Activated CD8-positive, alpha-beta T cell treated with anti-CD3 and anti-CD28 coated beads for 36 hours (primary cell): ENCODE measurements around the gene PRR3. TPM values are rescaled to one million over a fixed set of nuclear protein-coding genes. Genes with fewer than 3 reads are reported as not detected.

Experiments used
- ATAC-seq: fragments of 200-7000 bp; cut with Tn5 transposase; one replicate; pipeline ENCODE4 v1.10.0; 2021; ENCODE audit warnings: mild to moderate bottlenecking, moderate library complexity
- CTCF ChIA-PET: fragments of 350-600 bp; sonication (Branson Sonifier 250); formaldehyde crosslinking; loops from one replicate; lab custom pipeline; 2021; ENCODE audit warnings: antibody characterized with exemption; lab: Charles Lee
- POLR2A ChIA-PET: fragments of 350-600 bp; sonication (Branson Sonifier 250); formaldehyde crosslinking; loops from one replicate; lab custom pipeline; 2021; ENCODE audit warnings: antibody characterized with exemption; lab: Charles Lee
- DNase-seq: peaks from one replicate; pipeline ENCODE4 v3.0.0-alpha.2; 2020
- H3K27ac Mint-ChIP-seq: one replicate; pipeline ENCODE4 v1.8.0; 2021; ENCODE audit warnings: mild to moderate bottlenecking, mixed read lengths
- H3K27me3 Mint-ChIP-seq: one replicate; pipeline ENCODE4 v1.8.0; 2021; ENCODE audit warnings: mixed read lengths
- H3K36me3 Mint-ChIP-seq: one replicate; pipeline ENCODE4 v1.8.0; 2021; ENCODE audit warnings: low read depth, mixed read lengths
- H3K4me1 Mint-ChIP-seq: one replicate; pipeline ENCODE4 v1.8.0; 2021; ENCODE audit warnings: low read depth, mixed read lengths
- H3K4me3 Mint-ChIP-seq: one replicate; pipeline ENCODE4 v1.8.0; 2021; ENCODE audit warnings: mild to moderate bottlenecking, moderate library complexity, mixed read lengths
- H3K9me3 Mint-ChIP-seq: one replicate; pipeline ENCODE4 v1.8.0; 2021; ENCODE audit warnings: mixed read lengths
- CTCF ChIP-seq: fragments of 200-600 bp; IDR thresholded peaks from one replicate; pipeline ENCODE4 v1.8.0; 2022; ENCODE audit warnings: antibody characterized with exemption, mild to moderate bottlenecking
- intact Hi-C: fragments of 100-400 bp; cut with micrococcal nuclease; formaldehyde crosslinking; loops from one replicate; pipeline ENCODE4 v1.10.0; 2022
- microRNA-seq: library from miRNA; unstranded; fragments of <30 nt; microRNA quantifications from one replicate; pipeline ENCODE4 v1.2.0, GENCODE V29; 2022; ENCODE audit warnings: borderline microRNAs expressed, borderline replicate concordance
- total RNA-seq, 2 experiments: library from RNA; stranded (reverse); gene quantifications; one replicate each; pipeline ENCODE4 v1.2.3, GENCODE V29; 2021

Gene PRR3
- total RNA-seq, 2 experiments from 2014 or later = 23.0 to 24.6 TPM

GRCh38 chr6:30611150-30611855, 54.2 kb downstream of the PRR3 start:
- no peak for TF ChIP-seq CTCF
- CTCF ChIA-PET = interaction anchor here (0.9 to 4.7 kb wide), 8 partner anchors 13 to 158 kb away, joined by 3 to 50 read pairs (median 8); no protein-coding TSS in a partner anchor
- Mint-ChIP-seq H3K36me3 (peaks cover 88% of the 10 kb centered on the region), H3K27ac (peak overlapping the region; percentile 98), H3K4me1 (peaks cover 60% of the 10 kb centered on the region), H3K9me3 (no peaks in the 10 kb centered on the region), H3K4me3 (no peak overlapping the region), H3K27me3 (no peaks in the 10 kb centered on the region)
- ATAC-seq = no peak
- POLR2A ChIA-PET = interaction anchor here (1.0 to 4.8 kb wide), 12 partner anchors 8 to 116 kb away, joined by 3 to 121 read pairs (median 5); no protein-coding TSS in a partner anchor
- no peak for DNase-seq
- intact Hi-C loops = no loop called here

GRCh38 chr6:30611856-30612194, 54.7 kb downstream of the PRR3 start:
- no peak for DNase-seq
- no peaks in the 10 kb centered on the region for H3K9me3 Mint-ChIP-seq
- peak overlapping the region; percentile 98 for H3K27ac Mint-ChIP-seq
- no peak for ATAC-seq
- intact Hi-C loops = no loop called here
- no peak overlapping the region for H3K4me3 Mint-ChIP-seq
- no peak for TF ChIP-seq CTCF
- no peaks in the 10 kb centered on the region for H3K27me3 Mint-ChIP-seq
- ChIA-PET CTCF (interaction anchor here (0.9 to 4.7 kb wide), 9 partner anchors 7 to 476 kb away, joined by 3 to 50 read pairs (median 6); no protein-coding TSS in a partner anchor), POLR2A (interaction anchor here (0.5 to 5.3 kb wide), 8 partner anchors 11 to 120 kb away, joined by 3 to 121 read pairs (median 17); partner anchors contain the start of gene TUBB)
- peaks cover 88% of the 10 kb centered on the region for H3K36me3 Mint-ChIP-seq
- peaks cover 59% of the 10 kb centered on the region for H3K4me1 Mint-ChIP-seq

GRCh38 chr6:30612213-30612612, 55.1 kb downstream of the PRR3 start:
- ATAC-seq (no peak), DNase-seq (no peak)
- H3K27ac Mint-ChIP-seq = peak overlapping the region; percentile 98
- no peak overlapping the region for H3K4me3 Mint-ChIP-seq
- peaks cover 89% of the 10 kb centered on the region for H3K36me3 Mint-ChIP-seq
- no peaks in the 10 kb centered on the region for H3K9me3 Mint-ChIP-seq
- ChIA-PET POLR2A (interaction anchor here (0.5 to 5.3 kb wide), 11 partner anchors 11 to 120 kb away, joined by 3 to 121 read pairs (median 5); partner anchors contain the start of genes GNL1, PRR3 and TUBB), CTCF (interaction anchor here (0.9 to 4.7 kb wide), 14 partner anchors 8 to 475 kb away, joined by 3 to 50 read pairs (median 6); partner anchors contain the start of gene ATAT1)
- no peaks in the 10 kb centered on the region for H3K27me3 Mint-ChIP-seq
- intact Hi-C loops = no loop called here
- TF ChIP-seq CTCF = no peak
- peaks cover 59% of the 10 kb centered on the region for H3K4me1 Mint-ChIP-seq

- Mint-ChIP-seq H3K4me3 (peak overlapping the region; percentile 95), H3K36me3 (peaks cover 84% of the 10 kb centered on the region), H3K4me1 (peaks cover 55% of the 10 kb centered on the region), H3K27me3 (no peaks in the 10 kb centered on the region), H3K27ac (peak overlapping the region; percentile 98), H3K9me3 (no peaks in the 10 kb centered on the region)
- intact Hi-C loops = no loop called here
- POLR2A ChIA-PET = interaction anchor here (0.8 to 5.3 kb wide), 16 partner anchors 12 to 146 kb away, joined by 3 to 121 read pairs (median 10); partner anchors contain the start of genes ABCF1, GNL1, PRR3 and TUBB
- TF ChIP-seq CTCF = no peak
- CTCF ChIA-PET = interaction anchor here (0.8 to 4.7 kb wide), 21 partner anchors 8 to 475 kb away, joined by 3 to 50 read pairs (median 5); partner anchors contain the start of genes ABCF1 and ATAT1
- DNase-seq = no peak
- no peak for ATAC-seq
These were observed 55.7 kb downstream of the PRR3 start for GRCh38 chr6:30612687-30613248.

Small RNA genes within 50 kb of the gene (microRNA-seq; reads per million reads assigned to microRNA genes)
- 275 reads per million, percentile 78 among the genes with 10 or more reads in this experiment for gene MIR877

Other genes with a start within 250 kb of the PRR3 start
- 10 to 100 TPM; 21.6 to 22.3 TPM for gene TRIM39, start 230.4 kb upstream of the PRR3 start, total RNA-seq
- 10 to 100 TPM; 43.0 to 43.5 TPM for gene RPP21, start 212.1 kb upstream of the PRR3 start, total RNA-seq
- gene HLA-E, start 67.8 kb upstream of the PRR3 start, total RNA-seq = 100 to 1,000 TPM; 493 to 499 TPM
- gene GNL1, start 806 bp upstream of the PRR3 start, total RNA-seq = 100 to 1,000 TPM; 107 to 122 TPM
- gene ABCF1, start 14.1 kb downstream of the PRR3 start, total RNA-seq = 10 to 100 TPM; 86.9 to 88.0 TPM
- 10 to 100 TPM; 59.0 to 59.8 TPM for gene PPP1R10, start 59.9 kb downstream of the PRR3 start, total RNA-seq
- gene MRPS18B, start 60.5 kb downstream of the PRR3 start, total RNA-seq = 100 to 1,000 TPM; 109 to 110 TPM
- gene ATAT1, start 69.6 kb downstream of the PRR3 start, total RNA-seq = 1 to 10 TPM; 7.5 to 7.8 TPM
- 10 to 100 TPM; 34.8 to 40.1 TPM for gene C6orf136, start 89.8 kb downstream of the PRR3 start, total RNA-seq
- gene DHX16, start 115.7 kb downstream of the PRR3 start, total RNA-seq = 10 to 100 TPM; 31.1 to 31.3 TPM
- gene PPP1R18, start 129.3 kb downstream of the PRR3 start, total RNA-seq = 100 to 1,000 TPM; 174 to 177 TPM
- 10 to 100 TPM; 21.0 to 22.0 TPM for gene NRM, start 133.7 kb downstream of the PRR3 start, total RNA-seq
- 10 to 100 TPM; 80.4 to 90.7 TPM for gene MDC1, start 160.0 kb downstream of the PRR3 start, total RNA-seq
- gene TUBB, start 163.1 kb downstream of the PRR3 start, total RNA-seq = 1,000 to 10,000 TPM; 1,556 to 1,579 TPM
- gene FLOT1, start 185.4 kb downstream of the PRR3 start, total RNA-seq = 100 to 1,000 TPM; 135 TPM
- gene IER3, start 187.3 kb downstream of the PRR3 start, total RNA-seq = 100 to 1,000 TPM; 375 to 386 TPM